Activated CD4-positive, alpha-beta T cell treated with anti-CD3 and anti-CD28 coated beads for 48 hours (primary cell): Measurements from ENCODE around the gene ARHGEF39.

ENCODE experiments used
- DNase-seq: peaks from one replicate; pipeline ENCODE4 v3.0.0-alpha.2; 2020

ARHGEF39 gene

DNA sequence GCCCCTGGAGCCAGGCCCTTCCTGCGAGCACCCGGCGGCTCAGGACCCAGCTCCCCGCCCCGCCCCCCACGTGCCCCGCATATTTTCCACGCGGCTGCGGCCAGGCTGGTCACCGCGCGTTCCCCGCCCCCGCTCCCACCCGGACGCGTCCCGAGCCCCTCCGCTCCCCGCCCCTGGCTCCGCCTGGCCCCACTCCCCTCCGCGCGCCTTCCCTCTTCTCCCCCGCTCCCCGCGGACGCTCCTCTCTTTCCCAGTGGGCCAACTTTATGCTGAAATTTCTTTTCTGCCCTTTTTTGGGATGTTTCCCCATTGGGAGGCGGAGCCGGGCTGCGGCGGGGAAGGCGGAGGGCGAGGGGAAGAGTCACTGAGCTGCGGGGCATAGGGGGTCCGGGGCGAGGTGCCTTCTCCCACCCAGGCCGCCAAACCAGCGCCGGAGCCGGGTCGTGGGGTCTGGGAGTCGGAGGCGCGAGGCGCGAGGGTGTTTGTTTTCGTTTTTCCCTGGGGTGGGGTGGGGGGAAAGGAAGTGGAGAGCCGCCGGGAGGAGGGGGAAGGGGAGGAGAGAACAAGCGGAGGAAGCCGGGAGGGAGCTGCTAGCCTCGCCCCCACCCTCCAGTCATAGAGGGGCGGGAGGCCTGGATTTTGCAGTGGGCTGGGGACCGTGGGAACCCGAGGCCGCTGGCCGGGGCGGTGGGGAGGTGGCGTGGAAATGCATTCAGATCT, 25.8 kb upstream of the ARHGEF39 start:
- peak; percentile 42 for DNase-seq

DNA sequence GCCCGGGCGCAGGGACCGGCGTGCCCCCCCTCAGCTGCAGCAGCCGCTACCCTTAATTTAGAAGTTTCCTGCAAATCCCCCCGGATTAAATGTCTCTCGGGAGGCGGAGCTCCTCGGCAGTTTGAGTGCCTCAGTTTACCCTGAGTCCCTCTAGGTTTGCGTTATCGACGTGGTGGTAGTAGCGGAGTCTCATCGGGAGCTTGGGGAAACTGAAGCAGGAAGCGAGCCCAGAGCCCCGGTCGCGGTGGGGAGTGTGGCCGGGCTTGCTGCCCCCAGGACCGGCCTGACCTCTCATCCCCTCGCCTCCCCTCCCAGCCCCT, 25.3 kb upstream of the ARHGEF39 start:
- no peak for DNase-seq

DNA sequence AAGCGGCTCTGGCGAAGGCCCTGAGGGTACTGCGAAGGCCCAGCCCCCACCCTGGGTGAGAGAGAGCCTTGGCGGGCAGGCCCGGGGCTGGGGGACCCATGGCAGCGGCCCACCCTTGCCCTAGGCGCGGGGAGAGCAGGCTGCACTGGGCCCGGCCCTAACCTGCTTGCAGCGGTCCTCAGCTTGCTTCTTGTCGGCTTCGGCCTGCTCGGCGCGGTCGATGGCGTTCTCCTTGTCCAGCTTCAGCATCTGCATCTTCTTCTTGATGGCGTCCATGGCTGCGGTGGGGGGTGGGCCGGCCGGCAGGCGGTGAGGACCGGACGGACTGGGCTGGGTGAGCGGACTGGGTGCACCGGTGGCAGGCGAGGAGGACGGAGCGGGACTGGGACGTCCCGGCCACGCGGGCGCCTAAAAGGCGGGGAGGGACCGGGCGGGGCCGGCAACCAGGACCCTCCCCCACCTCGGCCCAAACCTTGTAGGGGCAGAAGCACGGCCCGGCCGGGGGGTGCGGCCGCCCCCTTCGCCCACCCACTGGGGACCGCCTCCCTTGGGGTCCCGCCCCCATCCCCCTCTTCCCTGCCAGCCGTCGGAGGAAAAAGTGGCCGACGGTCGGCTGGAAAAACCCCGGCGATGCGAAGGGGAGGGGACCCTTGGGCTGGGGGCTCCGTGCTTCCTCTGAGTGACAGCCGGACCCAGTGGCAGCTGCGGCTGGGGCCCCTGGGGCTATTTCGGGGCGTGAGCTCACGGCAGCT, 24.7 kb upstream of the ARHGEF39 start, which contains the start of gene TPM2:
Gene TPM2 (minus strand): TSS at position 384 of the 752 bp plus-strand sequence. CDS start 108 bp downstream, at position 276.
- no peak for DNase-seq

DNA sequence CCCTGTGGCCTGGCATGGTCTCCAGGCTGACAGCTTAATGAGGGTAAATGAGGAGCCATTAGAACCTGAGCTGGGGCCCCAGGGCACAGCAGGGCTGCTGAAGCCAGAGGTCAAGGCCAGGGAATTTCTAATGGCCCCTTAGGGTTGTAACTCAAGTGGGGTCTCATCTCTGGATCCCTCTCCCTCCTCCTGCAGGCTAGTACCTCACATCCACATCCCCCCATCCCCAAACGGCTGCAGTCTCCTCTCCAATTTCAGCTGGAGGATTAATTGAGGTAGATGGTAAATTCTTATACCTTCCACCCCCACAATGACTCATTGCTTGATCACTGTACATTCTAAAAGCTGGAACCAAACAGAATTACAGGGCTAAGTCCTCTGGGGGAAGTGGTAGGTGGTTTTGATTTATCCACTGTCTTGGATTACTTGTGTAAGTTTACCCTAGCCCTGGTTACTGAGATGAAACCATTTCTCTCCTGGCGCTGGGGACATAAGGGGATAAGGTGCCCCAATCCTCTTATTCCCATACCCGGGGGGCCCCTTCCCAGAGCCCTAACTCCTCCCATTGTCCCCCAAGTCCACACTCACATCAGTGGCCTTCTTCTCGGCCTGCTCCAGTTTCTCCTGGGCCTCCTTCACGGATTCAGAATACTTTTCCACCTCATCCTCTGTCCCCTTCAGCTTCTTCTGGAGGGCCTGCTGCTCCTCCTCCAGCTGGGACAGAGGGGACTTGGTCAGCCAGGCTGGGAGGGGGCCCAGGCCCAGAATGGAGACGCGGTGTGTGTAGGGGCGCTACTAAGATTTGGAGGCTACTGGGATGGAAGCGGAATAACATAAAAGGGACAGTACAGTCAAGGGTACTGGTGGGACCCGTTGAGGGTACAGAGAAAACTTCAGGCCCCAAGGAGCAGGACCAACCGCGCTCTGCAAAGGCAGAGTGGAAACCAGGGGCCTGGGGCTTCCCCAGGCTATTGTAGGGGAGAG, 23.9 kb upstream of the ARHGEF39 start:
- no peak for DNase-seq

DNA sequence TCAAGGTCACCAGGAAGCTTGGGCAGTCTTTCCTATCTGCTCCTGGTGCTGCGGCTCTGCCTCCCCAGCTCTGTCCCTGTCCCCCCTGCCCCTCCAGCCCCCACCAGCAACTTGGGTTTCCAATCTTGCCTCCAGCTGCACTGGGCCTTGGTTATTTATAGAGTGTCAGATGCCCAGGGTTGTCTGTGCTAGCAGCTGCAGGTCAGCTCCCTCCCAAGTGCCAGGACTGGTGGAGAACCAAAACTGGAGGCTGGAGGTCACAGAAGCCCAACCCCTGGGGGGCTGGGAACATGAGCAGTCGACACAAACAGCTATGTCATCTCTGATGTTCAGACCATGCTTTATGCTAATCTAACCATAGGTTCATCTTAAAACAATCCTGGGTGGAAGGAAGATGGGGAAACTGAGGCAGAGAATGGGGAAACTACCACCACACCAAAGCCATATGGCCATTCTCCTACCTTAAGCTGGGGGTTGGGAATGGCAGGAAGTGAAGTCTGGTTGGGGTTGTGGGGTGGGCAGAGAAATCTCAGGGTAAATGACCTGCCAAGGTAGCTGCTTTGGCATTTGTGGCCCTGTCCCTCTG, 23.1 kb upstream of the ARHGEF39 start:
- no peak for DNase-seq

DNA sequence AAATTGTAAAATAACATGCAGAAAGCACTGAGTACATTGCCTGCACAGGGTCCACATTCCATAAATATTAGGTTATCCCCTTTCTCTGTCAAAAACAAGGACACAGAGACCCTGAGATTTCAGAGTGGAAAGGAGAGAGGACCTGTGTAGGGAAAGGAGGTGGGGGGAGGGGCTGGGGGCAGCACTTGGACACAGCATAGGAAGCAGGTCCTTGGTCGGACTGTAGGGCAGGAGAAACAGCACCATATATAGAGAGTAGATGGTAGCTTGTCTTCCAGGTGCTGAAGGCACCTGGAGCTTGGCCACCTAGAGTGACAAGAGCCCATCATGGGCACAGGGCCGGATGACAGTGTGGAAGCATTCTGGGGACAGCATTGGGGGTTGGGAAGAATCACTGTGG, 22.3 kb upstream of the ARHGEF39 start:
- DNase-seq, result no peak

DNA sequence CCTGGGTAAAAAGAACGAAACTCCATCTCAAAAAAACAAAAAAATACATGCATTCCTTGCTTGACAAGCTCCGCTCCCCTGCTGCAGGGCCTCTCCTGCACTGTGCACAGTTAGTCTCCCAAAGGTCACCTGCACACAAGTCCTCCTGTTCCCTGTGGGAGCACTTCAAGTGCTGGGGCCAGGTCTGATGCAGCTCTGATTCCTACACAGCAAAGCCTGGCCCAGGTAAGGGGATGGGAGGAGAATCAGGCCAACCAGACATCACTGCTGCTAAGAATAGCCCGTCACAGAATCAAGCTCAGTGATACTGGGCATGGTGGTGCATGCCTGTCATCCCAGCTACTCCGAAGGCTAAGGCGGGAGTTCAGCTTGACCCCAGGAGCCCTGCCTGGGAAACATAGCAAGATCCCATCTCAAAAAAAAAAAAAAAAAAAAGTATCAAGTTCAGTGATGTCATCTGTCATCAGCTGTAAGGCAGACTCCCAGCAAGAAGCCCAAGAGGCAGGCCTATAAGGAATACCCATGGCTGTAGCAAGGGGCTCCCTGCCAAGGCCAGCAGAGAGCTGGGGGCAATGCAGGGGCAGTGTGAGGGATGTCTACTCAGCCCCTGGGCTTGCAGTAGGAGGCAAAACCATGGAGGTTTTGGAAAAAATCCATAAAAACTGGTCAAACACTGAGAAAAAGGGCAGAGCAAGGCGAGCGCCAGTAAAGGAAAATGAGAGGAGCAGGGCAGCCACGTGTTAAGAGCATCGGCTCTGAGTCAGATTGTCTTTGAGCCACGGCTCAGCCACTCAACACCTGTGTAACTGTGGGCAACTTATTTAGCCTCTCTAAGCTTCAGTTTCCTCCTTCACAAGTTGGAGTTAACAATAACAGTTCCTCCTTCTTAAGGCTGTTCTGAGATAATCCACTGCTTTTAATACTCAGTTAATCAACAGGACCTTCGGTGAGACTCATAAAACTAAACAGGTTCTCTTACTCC, 21.5 kb upstream of the ARHGEF39 start:
- DNase-seq, result no peak

DNA sequence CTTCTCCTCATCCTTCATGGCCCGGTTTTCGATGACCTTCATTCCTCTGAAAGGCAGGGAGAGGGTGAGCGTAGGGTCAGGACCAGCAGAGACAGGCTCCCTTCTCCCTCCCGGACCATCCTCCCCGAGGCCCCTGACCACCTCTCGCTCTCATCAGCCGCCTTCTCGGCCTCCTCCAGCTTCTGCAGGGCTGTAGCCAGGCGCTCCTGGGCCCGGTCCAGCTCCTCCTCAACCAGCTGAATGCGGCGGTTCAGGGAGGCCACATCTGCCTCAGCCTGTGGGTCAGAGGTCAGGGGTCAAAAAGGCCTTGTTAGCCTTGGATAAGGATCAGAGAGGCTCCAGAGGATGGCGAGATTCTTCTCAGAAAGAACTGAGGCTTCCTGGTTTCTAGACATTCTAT, 20.5 kb upstream of the ARHGEF39 start:
- no peak for DNase-seq

DNA sequence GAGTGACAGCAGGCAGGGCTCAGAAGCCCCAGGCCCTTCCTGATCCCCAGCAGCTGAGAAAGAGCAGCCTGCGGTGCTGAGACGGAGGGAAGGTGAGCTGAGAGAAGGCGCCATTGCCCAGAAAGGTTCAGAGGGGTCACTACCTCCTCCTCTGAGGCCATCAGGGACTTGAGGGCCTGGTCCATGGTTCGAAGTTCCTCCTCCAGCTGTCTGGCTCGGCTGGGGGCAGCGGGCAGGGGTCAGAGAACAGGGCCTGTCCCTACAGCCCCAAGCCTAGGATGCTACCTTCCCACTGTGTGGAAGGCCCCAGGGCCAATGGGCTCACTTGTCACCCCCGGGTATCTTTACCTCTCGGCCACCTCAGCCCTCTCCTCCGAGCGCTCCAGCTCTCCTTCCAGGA, 19.9 kb upstream of the ARHGEF39 start:
- DNase-seq, result no peak

DNA sequence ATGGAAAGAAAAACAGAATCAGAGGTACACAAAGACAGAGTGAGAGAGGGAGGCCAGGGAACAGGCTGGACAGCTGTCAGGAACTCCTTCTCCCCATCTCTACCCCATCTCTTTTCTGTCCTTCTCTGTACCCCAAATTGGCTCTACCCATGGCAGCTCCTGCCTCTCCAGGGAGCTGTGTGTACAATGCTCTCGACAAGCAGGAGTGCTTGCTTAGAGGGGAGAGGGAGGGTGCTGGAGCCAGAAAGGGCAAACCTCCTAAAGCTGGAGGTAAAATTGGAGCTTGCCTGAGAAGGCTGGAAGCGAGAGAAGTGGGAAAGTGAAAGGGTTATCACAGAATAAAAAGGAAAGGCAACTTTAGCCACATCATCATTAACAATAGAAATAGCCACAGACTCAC, 18.3 kb upstream of the ARHGEF39 start:
- DNase-seq, result no peak

DNA sequence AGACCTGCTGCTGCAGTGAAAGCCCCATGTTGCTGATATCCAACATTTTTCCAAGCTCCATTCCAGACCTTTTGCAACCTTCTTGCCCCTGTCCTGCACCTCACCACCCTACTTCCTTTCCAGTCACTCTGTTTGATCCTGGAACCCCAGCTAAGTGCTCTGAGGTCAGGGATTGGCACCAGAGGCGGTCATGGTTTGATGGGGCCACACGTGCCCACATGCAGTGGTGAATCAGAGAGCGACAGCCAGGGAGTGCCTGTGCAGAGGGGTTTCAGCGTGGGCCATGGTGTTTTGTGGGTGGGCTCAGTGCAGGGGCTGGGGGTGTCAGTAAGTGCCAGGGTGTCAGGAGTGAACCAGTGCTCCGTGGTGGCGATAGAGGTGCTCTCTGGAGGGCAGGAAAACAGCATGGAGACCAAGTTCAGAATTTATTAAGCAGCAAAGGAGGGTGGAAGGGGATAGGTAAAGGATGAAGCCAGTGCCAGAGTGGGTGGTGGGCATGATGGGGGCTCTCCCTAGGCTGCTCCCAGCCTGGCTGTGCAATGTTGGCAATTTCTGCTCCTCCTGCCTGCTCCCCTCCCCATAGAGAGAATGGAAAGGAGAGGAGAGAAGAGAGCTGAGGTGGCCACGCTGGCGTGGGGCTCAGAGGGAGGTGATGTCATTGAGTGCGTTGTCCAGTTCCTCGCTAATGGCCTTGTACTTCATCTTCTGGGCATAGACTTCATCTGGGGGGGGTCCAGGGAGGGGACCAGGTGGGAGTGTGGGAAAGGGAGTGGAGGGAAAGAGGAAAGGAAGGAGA, 17.7 kb upstream of the ARHGEF39 start:
- no peak for DNase-seq

DNA sequence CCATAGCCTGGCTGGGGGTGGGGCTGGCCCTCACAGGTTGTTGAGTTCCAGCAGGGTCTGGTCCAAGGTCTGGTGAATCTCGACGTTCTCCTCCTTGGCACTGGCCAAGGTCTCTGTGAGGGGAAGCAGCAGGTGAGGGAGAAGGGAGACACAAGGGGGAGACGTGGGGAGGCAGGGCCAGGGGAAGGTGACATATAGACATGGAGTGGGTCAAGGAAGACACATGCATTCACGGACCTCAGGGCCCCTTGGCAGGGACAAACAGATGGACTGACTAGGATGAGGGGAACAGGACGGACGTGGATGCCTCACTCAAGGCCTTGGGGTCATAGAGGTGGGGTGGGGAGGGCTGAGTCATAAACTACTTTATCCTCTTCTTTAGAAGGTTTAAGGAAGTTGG, 17.1 kb upstream of the ARHGEF39 start:
- no peak for DNase-seq

DNA sequence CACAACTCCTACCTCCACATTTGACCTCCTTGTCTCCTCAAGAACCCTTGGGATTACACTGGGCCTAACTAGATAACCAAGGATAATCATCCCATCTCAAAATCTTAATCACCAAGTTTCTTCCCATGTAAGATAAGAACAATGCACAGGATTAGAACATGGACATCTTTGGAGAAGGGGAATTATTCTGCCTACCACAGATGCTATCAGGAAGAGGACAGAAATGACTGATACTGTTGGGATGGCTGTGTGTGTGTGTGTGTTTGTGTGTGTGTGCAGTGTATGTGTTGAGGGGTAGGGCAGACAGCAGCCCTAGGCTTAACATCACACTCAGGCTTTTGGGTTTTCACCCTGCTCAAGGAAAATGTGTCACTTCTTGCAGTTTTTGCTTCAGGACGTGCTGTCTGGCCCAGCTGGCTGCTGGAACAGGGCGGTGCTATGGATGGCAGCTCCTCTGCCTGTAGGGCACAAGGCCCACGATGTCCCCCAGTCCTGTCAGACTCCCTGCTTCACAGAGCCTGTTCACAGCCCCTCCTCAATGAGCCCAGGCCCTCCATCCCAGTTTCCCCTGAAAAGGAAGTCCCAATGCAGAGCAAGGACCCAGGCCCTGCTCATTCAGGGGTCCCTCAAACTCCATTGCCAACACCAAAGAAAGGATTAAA, 16.5 kb upstream of the ARHGEF39 start:
- DNase-seq, result no peak

DNA sequence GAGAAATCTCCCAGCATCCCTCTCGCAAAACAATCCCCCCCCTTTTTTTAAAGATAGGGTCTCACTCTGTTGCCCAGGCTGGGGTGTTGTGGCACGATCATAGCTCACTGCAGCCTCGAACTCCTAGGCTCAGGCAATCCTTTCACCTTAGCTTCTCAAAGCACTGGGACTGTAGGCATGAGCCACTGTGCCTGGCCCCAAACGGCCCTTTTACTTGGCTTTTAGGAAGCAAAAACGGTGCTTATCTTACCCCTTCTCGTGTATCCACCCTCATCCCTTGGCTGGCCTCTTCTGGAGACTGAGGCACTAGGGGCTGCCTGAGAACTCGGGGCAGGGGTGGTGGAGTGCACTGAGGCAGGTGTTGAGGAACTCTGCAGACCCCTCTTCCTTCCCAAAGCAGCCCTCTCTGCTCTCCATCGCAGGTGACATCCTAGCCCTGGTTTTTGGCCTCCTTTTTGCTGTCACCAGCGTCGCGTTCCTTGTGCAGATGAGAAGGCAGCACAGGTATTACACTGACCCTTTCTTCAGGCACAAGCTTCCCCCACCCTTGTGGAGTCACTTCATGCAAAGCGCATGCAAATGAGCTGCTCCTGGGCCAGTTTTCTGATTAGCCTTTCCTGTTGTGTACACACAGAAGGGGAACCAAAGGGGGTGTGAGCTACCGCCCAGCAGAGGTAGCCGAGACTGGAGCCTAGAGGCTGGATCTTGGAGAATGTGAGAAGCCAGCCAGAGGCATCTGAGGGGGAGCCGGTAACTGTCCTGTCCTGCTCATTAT, 15.5 kb upstream of the ARHGEF39 start:
- DNase-seq, result no peak

DNA sequence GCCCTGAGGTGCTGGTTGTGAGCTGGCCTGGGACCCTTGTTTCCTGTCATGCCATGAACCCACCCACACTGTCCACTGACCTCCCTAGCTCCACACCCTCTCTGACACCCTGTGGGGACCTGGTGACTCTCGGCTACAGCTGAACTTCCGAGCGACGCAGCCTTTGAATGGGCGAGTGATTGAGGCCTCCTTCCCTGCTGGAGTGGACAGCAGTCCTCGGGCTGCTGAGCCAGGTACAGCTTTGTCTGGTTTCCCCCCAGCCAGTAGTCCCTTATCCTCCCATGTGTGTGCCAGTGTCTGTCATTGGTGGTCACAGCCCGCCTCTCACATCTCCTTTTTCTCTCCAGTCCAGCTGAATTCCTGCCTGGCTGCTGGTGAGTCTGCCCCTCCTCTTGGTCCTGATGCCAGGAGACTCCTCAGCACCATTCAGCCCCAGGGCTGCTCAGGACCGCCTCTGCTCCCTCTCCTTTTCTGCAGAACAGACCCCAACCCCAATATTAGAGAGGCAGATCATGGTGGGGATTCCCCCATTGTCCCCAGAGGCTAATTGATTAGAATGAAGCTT, 14.9 kb upstream of the ARHGEF39 start:
- DNase-seq, result no peak

DNA sequence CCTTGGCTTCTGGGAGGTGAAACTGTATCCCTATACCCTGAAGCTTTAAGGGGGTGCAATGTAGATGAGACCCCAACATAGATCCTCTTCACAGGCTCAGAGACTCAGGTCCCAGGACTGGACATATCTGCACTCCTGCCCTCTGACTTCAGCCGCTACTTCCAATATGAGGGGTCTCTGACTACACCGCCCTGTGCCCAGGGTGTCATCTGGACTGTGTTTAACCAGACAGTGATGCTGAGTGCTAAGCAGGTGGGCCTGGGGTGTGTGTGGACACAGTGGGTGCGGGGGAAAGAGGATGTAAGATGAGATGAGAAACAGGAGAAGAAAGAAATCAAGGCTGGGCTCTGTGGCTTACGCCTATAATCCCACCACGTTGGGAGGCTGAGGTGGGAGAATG, 14.1 kb upstream of the ARHGEF39 start:
- DNase-seq, result no peak

DNA sequence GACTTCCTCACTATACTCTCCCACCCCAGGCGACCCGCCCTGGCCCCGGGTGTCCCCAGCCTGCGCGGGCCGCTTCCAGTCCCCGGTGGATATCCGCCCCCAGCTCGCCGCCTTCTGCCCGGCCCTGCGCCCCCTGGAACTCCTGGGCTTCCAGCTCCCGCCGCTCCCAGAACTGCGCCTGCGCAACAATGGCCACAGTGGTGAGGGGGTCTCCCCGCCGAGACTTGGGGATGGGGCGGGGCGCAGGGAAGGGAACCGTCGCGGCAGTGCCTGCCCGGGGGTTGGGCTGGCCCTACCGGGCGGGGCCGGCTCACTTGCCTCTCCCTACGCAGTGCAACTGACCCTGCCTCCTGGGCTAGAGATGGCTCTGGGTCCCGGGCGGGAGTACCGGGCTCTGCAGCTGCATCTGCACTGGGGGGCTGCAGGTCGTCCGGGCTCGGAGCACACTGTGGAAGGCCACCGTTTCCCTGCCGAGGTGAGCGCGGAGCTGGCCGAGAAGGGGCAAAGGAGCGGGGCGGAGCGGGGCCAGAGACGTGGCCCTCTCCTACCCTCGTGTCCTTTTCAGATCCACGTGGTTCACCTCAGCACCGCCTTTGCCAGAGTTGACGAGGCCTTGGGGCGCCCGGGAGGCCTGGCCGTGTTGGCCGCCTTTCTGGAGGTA, 10.9 kb upstream of the ARHGEF39 start:
- peak; percentile 47 for DNase-seq

DNA sequence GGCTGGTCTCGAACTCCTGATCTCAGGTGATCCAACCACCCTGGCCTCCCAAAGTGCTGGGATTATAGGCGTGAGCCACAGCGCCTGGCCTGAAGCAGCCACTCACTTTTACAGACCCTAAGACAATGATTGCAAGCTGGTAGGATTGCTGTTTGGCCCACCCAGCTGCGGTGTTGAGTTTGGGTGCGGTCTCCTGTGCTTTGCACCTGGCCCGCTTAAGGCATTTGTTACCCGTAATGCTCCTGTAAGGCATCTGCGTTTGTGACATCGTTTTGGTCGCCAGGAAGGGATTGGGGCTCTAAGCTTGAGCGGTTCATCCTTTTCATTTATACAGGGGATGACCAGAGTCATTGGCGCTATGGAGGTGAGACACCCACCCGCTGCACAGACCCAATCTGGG, 10.2 kb upstream of the ARHGEF39 start:
- no peak for DNase-seq

DNA sequence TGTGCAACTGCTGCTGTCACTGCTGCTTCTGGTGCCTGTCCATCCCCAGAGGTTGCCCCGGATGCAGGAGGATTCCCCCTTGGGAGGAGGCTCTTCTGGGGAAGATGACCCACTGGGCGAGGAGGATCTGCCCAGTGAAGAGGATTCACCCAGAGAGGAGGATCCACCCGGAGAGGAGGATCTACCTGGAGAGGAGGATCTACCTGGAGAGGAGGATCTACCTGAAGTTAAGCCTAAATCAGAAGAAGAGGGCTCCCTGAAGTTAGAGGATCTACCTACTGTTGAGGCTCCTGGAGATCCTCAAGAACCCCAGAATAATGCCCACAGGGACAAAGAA, 9.0 kb upstream of the ARHGEF39 start:
- no peak for DNase-seq
